HepG2 (cell line): ENCODE results near the gene SEMA4C. TPM values are rescaled to one million over a fixed set of nuclear protein-coding genes. Genes with fewer than 3 reads are reported as not detected.

ENCODE experiments used
- CEBPG ChIP-seq: IDR thresholded peaks from 2 replicates; pipeline ENCODE4 v1.6.1; 2016
- FOXC1 ChIP-seq: sonication (generic); formaldehyde crosslinking; IDR thresholded peaks from 2 replicates; pipeline ENCODE4 v1.8.0; 2022; ENCODE audit warnings: mild to moderate bottlenecking, missing genetic modification reagents, borderline replicate concordance
- FOXJ3 ChIP-seq: sonication (generic); formaldehyde crosslinking; IDR thresholded peaks from 2 replicates; pipeline ENCODE4 v1.4.0; 2020; ENCODE audit warnings: missing genetic modification reagents, mild to moderate bottlenecking, borderline replicate concordance
- FOXK1 ChIP-seq: sonication (generic); formaldehyde crosslinking; IDR thresholded peaks from 2 replicates; pipeline ENCODE4 v1.4.0; 2020; ENCODE audit warnings: low read depth, missing genetic modification reagents, borderline replicate concordance
- GABPA ChIP-seq, 2 experiments: IDR thresholded peaks; 2 replicates each; pipeline ENCODE4 v1.6.1; 2011 to 2016; ENCODE audit warnings: low read depth in 2 of 2, low read length in 1 of 2, missing biosample characterization in 1 of 2, missing genetic modification characterization in 1 of 2
- HDAC1 ChIP-seq: sonication (generic); formaldehyde crosslinking; IDR thresholded peaks from 2 replicates; pipeline ENCODE4 v1.5.1; 2020; ENCODE audit warnings: mild to moderate bottlenecking, missing genetic modification reagents
- HMG20A ChIP-seq: IDR thresholded peaks from 2 replicates; pipeline ENCODE4 v1.6.1; 2016; ENCODE audit warnings: borderline replicate concordance
- MAZ ChIP-seq, 2 experiments: sonication (generic) in 1 of 2; formaldehyde crosslinking in 1 of 2; IDR thresholded peaks; 2 replicates each; pipeline versions ENCODE4 v1.5.0 to v1.6.1; 2012 to 2020; ENCODE audit warnings: low read depth in 2 of 2, mild to moderate bottlenecking in 2 of 2, borderline replicate concordance in 1 of 2, improper control_type of control experiment in 1 of 2, low read length in 1 of 2, missing genetic modification reagents in 1 of 2, moderate library complexity in 1 of 2
- NR2C2 ChIP-seq: sonication (generic); formaldehyde crosslinking; IDR thresholded peaks from 2 replicates; pipeline ENCODE4 v1.4.0; 2020; ENCODE audit warnings: missing genetic modification reagents, mild to moderate bottlenecking, moderate library complexity, borderline replicate concordance
- PCBP2 ChIP-seq: fragments of 200-400 bp; formaldehyde crosslinking; optimal IDR thresholded peaks from 2 replicates; pipeline ENCODE3; 2018; ENCODE audit warnings: low read length, low read depth; ENCODE audit not compliant: poor library complexity, severe bottlenecking
- PREB ChIP-seq: sonication (generic); formaldehyde crosslinking; IDR thresholded peaks from 2 replicates; pipeline ENCODE4 v1.4.0; 2020; ENCODE audit warnings: missing genetic modification reagents
- RBM39 ChIP-seq: fragments of 200-400 bp; formaldehyde crosslinking; IDR thresholded peaks from one replicate; pipeline ENCODE4 v1.6.1; 2018; ENCODE audit warnings: antibody characterized with exemption, mild to moderate bottlenecking, low read depth, low read length; ENCODE audit not compliant: poor library complexity, severe bottlenecking
- SMARCE1 ChIP-seq: fragments of 450-650 bp; IDR thresholded peaks from 2 replicates; pipeline ENCODE4 v1.6.1; 2017; ENCODE audit warnings: borderline replicate concordance
- SMC3 ChIP-seq: IDR thresholded peaks from 2 replicates; pipeline ENCODE4 v1.6.1; 2011; ENCODE audit warnings: low read length, improper control_type of control experiment
- XBP1 ChIP-seq: sonication (generic); formaldehyde crosslinking; IDR thresholded peaks from 2 replicates; pipeline ENCODE4 v1.5.0; 2020; ENCODE audit warnings: missing genetic modification reagents
- ZNF260 ChIP-seq: sonication (generic); formaldehyde crosslinking; IDR thresholded peaks from 2 replicates; pipeline ENCODE4 v1.4.0; 2020; ENCODE audit warnings: missing genetic modification reagents, low read depth, mild to moderate bottlenecking, borderline replicate concordance
- ZNF44 ChIP-seq: sonication (generic); formaldehyde crosslinking; IDR thresholded peaks from 2 replicates; pipeline ENCODE4 v1.5.1; 2020; ENCODE audit warnings: mild to moderate bottlenecking, missing genetic modification reagents
- ZNF766 ChIP-seq: sonication (generic); formaldehyde crosslinking; IDR thresholded peaks from 2 replicates; pipeline ENCODE4 v1.5.0; 2020; ENCODE audit warnings: missing genetic modification reagents, borderline replicate concordance
- ZNF768 ChIP-seq: sonication (generic); formaldehyde crosslinking; IDR thresholded peaks from 2 replicates; pipeline ENCODE4 v1.4.0; 2020; ENCODE audit warnings: missing genetic modification reagents
- ZNF878 ChIP-seq: sonication (generic); formaldehyde crosslinking; IDR thresholded peaks from 2 replicates; pipeline ENCODE4 v1.8.1; 2023; ENCODE audit warnings: mild to moderate bottlenecking, missing genetic modification reagents, moderate library complexity
- ZZZ3 ChIP-seq: sonication (generic); formaldehyde crosslinking; IDR thresholded peaks from 2 replicates; pipeline ENCODE4 v1.4.0; 2020; ENCODE audit warnings: missing genetic modification reagents, mild to moderate bottlenecking, borderline replicate concordance
- polyA plus RNA-seq, 8 experiments: library from polyadenylated mRNA; depleted of rRNA in 3 of 8; stranded (reverse) in 7 of 8; unstranded in 1 of 8; fragments of >200 nt; fragmentation: Illumina TruSeq in 4 of 8; extraction: Trizol in 4 of 8; gene quantifications; 2 replicates each; pipeline versions ENCODE4 v1.2.1 to v1.2.3, GENCODE V29; 2011 to 2016; ENCODE audit warnings: low read depth in 4 of 8, missing spikeins in 1 of 8, mixed read lengths in 1 of 8; ENCODE audit not compliant: insufficient read depth in 1 of 8
- total RNA-seq, 5 experiments: library from RNA; depleted of rRNA; stranded (reverse); fragments of >200 nt; fragmentation: Illumina TruSeq; extraction: Trizol; gene quantifications; 2 replicates each; pipeline ENCODE4 v1.2.3, GENCODE V29; 2016; ENCODE audit warnings: low read depth in 1 of 5
- TF ChIP-seq, protein P1 (sequence below): sonication (generic); formaldehyde crosslinking; conservative IDR thresholded peaks from 2 replicates; pipeline ENCODE4 v1.4.0; 2020; ENCODE audit warnings: missing genetic modification reagents
- TF ChIP-seq, protein P2 (sequence below): sonication (generic); formaldehyde crosslinking; IDR thresholded peaks from 2 replicates; pipeline ENCODE4 v1.4.0; 2020; ENCODE audit warnings: mild to moderate bottlenecking, missing genetic modification reagents

Gene SEMA4C
- total and polyA plus RNA-seq, 2 of the 13 experiments (the other 11 are each of a cell fraction or from before 2014, with no cell fraction given), result 25.9 to 46.6 TPM

GRCh38 chr2:96868555-96869280 lies 1.2 kb downstream of the SEMA4C start (continued):
- TF ChIP-seq SMC3 (no peak), PREB (CRISPR knock-in tag) (no peak), FOXK1 (CRISPR knock-in tag) (peak; percentile 23; the same call in 1 of the 2 replicates), SMARCE1 (no peak), NR2C2 (CRISPR knock-in tag) (peak; percentile 78; the same call in 1 of the 2 replicates), ZNF260 (no peak), XBP1 (no peak), HMG20A (peak; percentile 13; the same call in 1 of the 2 replicates), CEBPG (CRISPR knock-in tag) (peak; percentile 94), FOXJ3 (CRISPR knock-in tag) (peak; percentile 60; the same call in 1 of the 2 replicates), ZNF766 (CRISPR knock-in tag) (no peak), ZNF768 (CRISPR knock-in tag) (peak; percentile 24), ZNF44 (CRISPR knock-in tag) (no peak), ZZZ3 (CRISPR knock-in tag) (peak; percentile 83; the same call in 1 of the 2 replicates), FOXC1 (no peak; the same call in none of the 2 replicates), HDAC1 (CRISPR knock-in tag) (peak; percentile 83), RBM39 (peak; percentile 18), GABPA (IDR thresholded peaks at IDR 0.05; ENCODE audit: low read depth, low read length) (no peak), GABPA (CRISPR knock-in tag; IDR thresholded peaks at IDR 0.05; ENCODE audit: low read depth) (peak; percentile 90), ZNF878 (CRISPR knock-in tag) (no peak), PCBP2 (no peak), MAZ (IDR thresholded peaks at IDR 0.05; ENCODE audit: borderline replicate concordance, low read depth, low read length) (peak; percentile 80; the same call in 1 of the 2 replicates), MAZ (CRISPR knock-in tag; IDR thresholded peaks at IDR 0.05; ENCODE audit: low read depth) (peak; percentile 90)
- TF ChIP-seq, protein P1, sequence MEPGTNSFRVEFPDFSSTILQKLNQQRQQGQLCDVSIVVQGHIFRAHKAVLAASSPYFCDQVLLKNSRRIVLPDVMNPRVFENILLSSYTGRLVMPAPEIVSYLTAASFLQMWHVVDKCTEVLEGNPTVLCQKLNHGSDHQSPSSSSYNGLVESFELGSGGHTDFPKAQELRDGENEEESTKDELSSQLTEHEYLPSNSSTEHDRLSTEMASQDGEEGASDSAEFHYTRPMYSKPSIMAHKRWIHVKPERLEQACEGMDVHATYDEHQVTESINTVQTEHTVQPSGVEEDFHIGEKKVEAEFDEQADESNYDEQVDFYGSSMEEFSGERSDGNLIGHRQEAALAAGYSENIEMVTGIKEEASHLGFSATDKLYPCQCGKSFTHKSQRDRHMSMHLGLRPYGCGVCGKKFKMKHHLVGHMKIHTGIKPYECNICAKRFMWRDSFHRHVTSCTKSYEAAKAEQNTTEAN (CRISPR knock-in tag), result 0 out of 2 replicates have a peak, but pooled peaks have one; percentile 16
- TF ChIP-seq, protein P2, sequence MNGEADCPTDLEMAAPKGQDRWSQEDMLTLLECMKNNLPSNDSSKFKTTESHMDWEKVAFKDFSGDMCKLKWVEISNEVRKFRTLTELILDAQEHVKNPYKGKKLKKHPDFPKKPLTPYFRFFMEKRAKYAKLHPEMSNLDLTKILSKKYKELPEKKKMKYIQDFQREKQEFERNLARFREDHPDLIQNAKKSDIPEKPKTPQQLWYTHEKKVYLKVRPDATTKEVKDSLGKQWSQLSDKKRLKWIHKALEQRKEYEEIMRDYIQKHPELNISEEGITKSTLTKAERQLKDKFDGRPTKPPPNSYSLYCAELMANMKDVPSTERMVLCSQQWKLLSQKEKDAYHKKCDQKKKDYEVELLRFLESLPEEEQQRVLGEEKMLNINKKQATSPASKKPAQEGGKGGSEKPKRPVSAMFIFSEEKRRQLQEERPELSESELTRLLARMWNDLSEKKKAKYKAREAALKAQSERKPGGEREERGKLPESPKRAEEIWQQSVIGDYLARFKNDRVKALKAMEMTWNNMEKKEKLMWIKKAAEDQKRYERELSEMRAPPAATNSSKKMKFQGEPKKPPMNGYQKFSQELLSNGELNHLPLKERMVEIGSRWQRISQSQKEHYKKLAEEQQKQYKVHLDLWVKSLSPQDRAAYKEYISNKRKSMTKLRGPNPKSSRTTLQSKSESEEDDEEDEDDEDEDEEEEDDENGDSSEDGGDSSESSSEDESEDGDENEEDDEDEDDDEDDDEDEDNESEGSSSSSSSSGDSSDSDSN (CRISPR knock-in tag), result peak; percentile 85
